Left lung (tissue), 10 donors: Measurements from ENCODE around the gene ZNF48. TPM values are rescaled to one million over a fixed set of nuclear protein-coding genes. Genes with fewer than 3 reads are reported as not detected.

Experiments used
- ATAC-seq: fragments of 200-7000 bp; cut with Tn5 transposase; one replicate; pipeline ENCODE4 v1.9.1; 2020; ENCODE audit warnings: moderate library complexity
- DNase-seq, 4 donors: peaks; one replicate each; pipeline ENCODE4 v3.0.0-alpha.2; 2013 to 2020
- H3K27ac ChIP-seq, 2 donors: fragments of 200-600 bp; sonication (generic) in 1 of 2; one replicate each; pipeline versions ENCODE4 v1.5.0 to v1.8.0; 2020 to 2021
- H3K27me3 ChIP-seq, 2 donors: fragments of 200-600 bp; sonication (generic) in 1 of 2; one replicate each; pipeline versions ENCODE4 v1.5.0 to v1.8.0; 2020 to 2021
- H3K36me3 ChIP-seq, 2 donors: fragments of 200-600 bp; sonication (generic) in 1 of 2; one replicate each; pipeline versions ENCODE4 v1.5.0 to v1.8.0; 2020 to 2021
- H3K4me1 ChIP-seq, 2 donors: fragments of 200-600 bp; one replicate each; pipeline ENCODE4 v1.8.0; 2021
- H3K4me3 ChIP-seq, 2 donors: fragments of 200-600 bp; sonication (generic) in 1 of 2; one replicate each; pipeline versions ENCODE4 v1.5.0 to v1.8.0; 2020 to 2021; ENCODE audit warnings: mild to moderate bottlenecking in 1 of 2
- H3K9me3 ChIP-seq, 2 donors: fragments of 200-600 bp; sonication (generic) in 1 of 2; one replicate each; pipeline versions ENCODE4 v1.5.0 to v1.8.0; 2020 to 2021
- CTCF ChIP-seq, 2 donors: fragments of 200-600 bp; sonication (generic) in 1 of 2; IDR thresholded peaks; one replicate each; pipeline versions ENCODE4 v1.5.0 to v1.8.0; 2021; ENCODE audit warnings: antibody characterized with exemption in 2 of 2
- intact Hi-C, 2 donors: fragments of 100-400 bp; cut with DNase I; formaldehyde crosslinking; loops; one replicate each; pipeline versions ENCODE4 v1.11.2 to v1.14.2; 2022
- polyA plus RNA-seq, 6 donors: library from polyadenylated mRNA; unstranded; fragments of 120-200 nt; gene quantifications; one replicate each; pipeline ENCODE4 v1.2.1, GENCODE V29; 2013; ENCODE audit not compliant: insufficient read length in 6 of 6
- total RNA-seq, 2 donors: library from RNA; stranded (reverse); fragmentation: NEBNext Ultra II Directional; extraction: Animal tissue kit (Norgen Biotek cat#: 25700); gene quantifications; one replicate each; pipeline ENCODE4 v1.2.1, GENCODE V29; 2021
- donor health status: DM: no; HTN: yes; CAD: no.
- donor health status: DM: no; HTN: no; CAD: no.

ZNF48 gene
- total and polyA plus RNA-seq, 8 donors = 6.8 to 11.7 (median 8.4) TPM

DNA sequence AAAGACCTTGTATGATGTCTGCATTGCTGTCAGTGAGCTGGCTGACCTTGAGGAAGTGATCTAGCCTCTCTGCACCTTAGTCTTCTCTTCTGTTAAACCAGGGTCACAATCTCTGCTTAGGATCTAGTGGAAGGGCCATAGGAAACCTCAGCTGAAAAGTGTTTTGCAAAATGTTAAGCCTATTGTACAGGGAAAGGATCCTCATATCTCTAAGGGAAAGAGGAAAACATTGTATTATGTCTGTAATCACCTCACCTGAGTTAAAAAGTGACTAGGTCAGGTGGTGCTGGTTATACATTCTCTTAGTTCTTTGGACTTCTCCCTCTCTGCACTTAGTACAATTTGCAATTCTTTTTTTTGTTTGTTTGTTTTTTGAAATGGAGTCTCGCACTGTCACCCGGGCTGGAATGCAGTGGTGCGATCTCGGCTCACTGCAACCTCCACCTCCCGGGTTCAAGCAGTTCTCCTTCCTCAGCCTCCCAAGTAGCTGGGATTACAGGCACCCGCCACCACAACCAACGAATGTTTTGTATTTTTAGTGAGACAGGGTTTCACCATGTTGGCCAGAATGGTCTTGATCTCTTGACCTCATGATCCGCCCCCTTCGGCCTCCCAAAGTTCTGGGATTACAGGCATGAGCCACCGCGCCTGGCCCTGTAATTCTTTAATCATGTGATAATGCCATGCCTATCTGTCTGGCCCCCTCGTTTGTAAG lies 52.4 kb downstream of the ZNF48 start:
- H3K4me3 ChIP-seq = no peak overlapping the region
- peaks cover 7 to 35% of the 10 kb centered on the region in 2 donors for H3K4me1 ChIP-seq
- no peak overlapping the region for H3K27ac ChIP-seq
- ATAC-seq = no peak
- no peak for DNase-seq
- no peak for TF ChIP-seq CTCF (IDR thresholded peaks at IDR 0.05)
- H3K27me3 ChIP-seq = peaks cover 0 to 3% of the 10 kb centered on the region in 2 donors
- intact Hi-C loops = no loop called here
- H3K9me3 ChIP-seq = no peaks in the 10 kb centered on the region
- peaks cover 0 to 13% of the 10 kb centered on the region in 2 donors for H3K36me3 ChIP-seq

DNA sequence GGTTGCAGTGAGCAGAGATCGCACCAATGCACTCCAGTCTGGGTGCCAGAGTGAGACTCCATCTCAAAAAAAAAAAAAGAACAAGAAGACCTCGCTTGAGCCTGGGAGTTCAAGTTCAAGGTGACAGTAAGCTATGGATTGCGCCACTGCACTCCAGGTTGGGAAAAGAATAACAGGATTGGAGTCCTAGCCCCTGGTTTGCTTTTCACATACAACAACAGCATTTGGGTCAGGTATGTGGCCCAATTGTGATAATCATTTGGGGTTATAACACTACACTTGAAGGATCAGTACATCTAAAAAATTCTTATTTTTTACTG lies 53.9 kb downstream of the ZNF48 start:
- no peak for TF ChIP-seq CTCF (IDR thresholded peaks at IDR 0.05)
- intact Hi-C loops = no loop called here
- H3K9me3 ChIP-seq = no peaks in the 10 kb centered on the region
- DNase-seq = no peak
- no peak for ATAC-seq
- no peak overlapping the region for H3K4me3 ChIP-seq
- H3K36me3 ChIP-seq = no peaks in the 10 kb centered on the region
- H3K27me3 ChIP-seq = peaks cover 0 to 3% of the 10 kb centered on the region in 2 donors
- no peak overlapping the region for H3K27ac ChIP-seq
- peaks cover 7 to 21% of the 10 kb centered on the region in 2 donors for H3K4me1 ChIP-seq

Other genes starting within 250 kb of the ZNF48 start
- 100 to 1,000 TPM in 1 of 2 donors, 10 to 100 TPM in 1; 29.3 to 172 TPM for gene CORO1A, start 211.8 kb upstream of the ZNF48 start, total RNA-seq
- gene CORO1A, start 211.8 kb upstream of the ZNF48 start, polyA plus RNA-seq = 10 to 100 TPM; 16.0 to 24.4 (median 17.9) TPM
- 100 to 1,000 TPM in 1 of 2 donors, 10 to 100 TPM in 1; 59.3 to 101 TPM for gene BOLA2B, start 201.8 kb upstream of the ZNF48 start, total RNA-seq
- gene BOLA2B, start 201.8 kb upstream of the ZNF48 start, polyA plus RNA-seq = 10 to 100 TPM; 12.0 to 30.4 (median 22.3) TPM
- 10 to 100 TPM; 21.5 to 25.5 TPM for gene SLX1A, start 201.5 kb upstream of the ZNF48 start, total RNA-seq
- 10 to 100 TPM; 20.6 to 31.0 (median 23.1) TPM for gene SLX1A, start 201.5 kb upstream of the ZNF48 start, polyA plus RNA-seq
- gene SULT1A3, start 196.2 kb upstream of the ZNF48 start, total RNA-seq = 10 to 100 TPM; 19.7 to 29.3 TPM
- 10 to 100 TPM in 4 of 6 donors, 1 to 10 TPM in 2; 6.4 to 13.7 (median 11.4) TPM for gene SULT1A3, start 196.2 kb upstream of the ZNF48 start, polyA plus RNA-seq
- 10 to 100 TPM; 13.6 to 27.0 TPM for gene NPIPB13, start 146.9 kb upstream of the ZNF48 start, total RNA-seq
- gene NPIPB13, start 146.9 kb upstream of the ZNF48 start, polyA plus RNA-seq = 10 to 100 TPM; 11.0 to 32.6 (median 28.8) TPM
- gene CD2BP2, start 40.1 kb upstream of the ZNF48 start, total RNA-seq = 10 to 100 TPM; 53.2 to 57.6 TPM
- gene CD2BP2, start 40.1 kb upstream of the ZNF48 start, polyA plus RNA-seq = 10 to 100 TPM; 42.9 to 59.1 (median 51.3) TPM
- 10 to 100 TPM; 32.7 to 43.7 TPM for gene TBC1D10B, start 24.9 kb upstream of the ZNF48 start, total RNA-seq
- gene TBC1D10B, start 24.9 kb upstream of the ZNF48 start, polyA plus RNA-seq = 10 to 100 TPM; 29.5 to 39.3 (median 34.4) TPM
- 1 to 10 TPM in 1 of 2 donors, not detected in 1; 1.6 TPM for gene MYL11, start 20.6 kb upstream of the ZNF48 start, total RNA-seq
- under 1 TPM in 4 of 6 donors, not detected in 2; 0.27 to 0.87 (median 0.62) TPM for gene MYL11, start 20.6 kb upstream of the ZNF48 start, polyA plus RNA-seq
- gene SEPTIN1, start 12.9 kb upstream of the ZNF48 start, total RNA-seq = 1 to 10 TPM; 2.9 to 6.3 TPM
- 1 to 10 TPM; 2.5 to 3.6 (median 3.1) TPM for gene SEPTIN1, start 12.9 kb upstream of the ZNF48 start, polyA plus RNA-seq
- gene ZNF771, start 12.2 kb downstream of the ZNF48 start, total RNA-seq = 1 to 10 TPM; 6.0 to 8.5 TPM
- gene ZNF771, start 12.2 kb downstream of the ZNF48 start, polyA plus RNA-seq = 1 to 10 TPM; 4.0 to 6.4 (median 5.5) TPM
- gene DCTPP1, start 34.6 kb downstream of the ZNF48 start, total RNA-seq = 10 to 100 TPM; 26.2 to 37.4 TPM
- 10 to 100 TPM; 35.5 to 49.3 (median 38.0) TPM for gene DCTPP1, start 34.6 kb downstream of the ZNF48 start, polyA plus RNA-seq
- gene SEPHS2, start 50.5 kb downstream of the ZNF48 start, total RNA-seq = 10 to 100 TPM; 50.3 to 64.0 TPM
- gene SEPHS2, start 50.5 kb downstream of the ZNF48 start, polyA plus RNA-seq = 10 to 100 TPM; 28.4 to 36.6 (median 31.9) TPM
- gene ITGAL, start 77.3 kb downstream of the ZNF48 start, total RNA-seq = 10 to 100 TPM; 19.9 to 60.2 TPM
- gene ITGAL, start 77.3 kb downstream of the ZNF48 start, polyA plus RNA-seq = 1 to 10 TPM; 2.9 to 6.0 (median 5.3) TPM
- gene ZNF768, start 131.1 kb downstream of the ZNF48 start, total RNA-seq = 10 to 100 TPM; 26.1 to 26.4 TPM
- gene ZNF768, start 131.1 kb downstream of the ZNF48 start, polyA plus RNA-seq = 10 to 100 TPM; 31.6 to 42.2 (median 35.0) TPM
- gene ZNF747, start 139.4 kb downstream of the ZNF48 start, total RNA-seq = 10 to 100 TPM in 1 of 2 donors, 1 to 10 TPM in 1; 6.6 to 11.8 TPM
- gene ZNF747, start 139.4 kb downstream of the ZNF48 start, polyA plus RNA-seq = 1 to 10 TPM; 8.0 to 9.9 (median 9.0) TPM
- gene ZNF764, start 163.0 kb downstream of the ZNF48 start, total RNA-seq = 1 to 10 TPM; 7.4 to 9.0 TPM
- 10 to 100 TPM; 11.2 to 15.8 (median 12.4) TPM for gene ZNF764, start 163.0 kb downstream of the ZNF48 start, polyA plus RNA-seq
- gene ZNF688, start 176.3 kb downstream of the ZNF48 start, total RNA-seq = 10 to 100 TPM; 11.8 to 12.3 TPM
- 10 to 100 TPM in 4 of 6 donors, 1 to 10 TPM in 2; 8.9 to 16.4 (median 13.0) TPM for gene ZNF688, start 176.3 kb downstream of the ZNF48 start, polyA plus RNA-seq
- 10 to 100 TPM; 12.9 to 15.6 TPM for gene ZNF785, start 190.3 kb downstream of the ZNF48 start, total RNA-seq
- gene ZNF785, start 190.3 kb downstream of the ZNF48 start, polyA plus RNA-seq = 10 to 100 TPM; 25.0 to 33.0 (median 30.4) TPM
- 1 to 10 TPM; 5.4 to 7.1 TPM for gene ZNF689, start 215.0 kb downstream of the ZNF48 start, total RNA-seq
- 1 to 10 TPM; 7.3 to 9.9 (median 8.6) TPM for gene ZNF689, start 215.0 kb downstream of the ZNF48 start, polyA plus RNA-seq